GM12878 (cell line): ENCODE results near the gene TLK2. TPM values are rescaled to one million over a fixed set of nuclear protein-coding genes. Genes with fewer than 3 reads are reported as not detected.
"Not testable (repeated sequence)": the region's sequence is repeated elsewhere in the genome, so short reads cannot be mapped to it uniquely, and the experiment has no call there.

Experiments
- ATAC-seq: fragments of 200-7000 bp; cut with Tn5 transposase; 3 replicates; pipeline ENCODE4 v1.9.1; 2020; ENCODE audit warnings: mild to moderate bottlenecking, moderate library complexity
- BruUV-seq: library from RNA; stranded (reverse); fragments of 400-500 nt; replicated peaks from 2 replicates; lab custom pipeline; 2021; lab: Mats Ljungman, UMichigan
- CTCF ChIA-PET: fragments of 300-600 bp; sonication (Branson Sonifier 250); formaldehyde crosslinking; extraction: SDS; loops from one replicate; lab custom pipeline; 2021; ENCODE audit warnings: inconsistent platforms; lab: Yijun Ruan, JAX
- POLR2A ChIA-PET: fragments of 350-600 bp; formaldehyde crosslinking; extraction: SDS; loops from one replicate; lab custom pipeline; 2021; ENCODE audit warnings: inconsistent platforms; lab: Charles Lee
- RAD21 ChIA-PET: fragments of 300-600 bp; sonication (Branson Sonifier 250); formaldehyde crosslinking; loops from one replicate; lab custom pipeline; 2023; ENCODE audit warnings: antibody characterized with exemption; ENCODE audit not compliant: unreplicated experiment; lab: Charles Lee
- SMC1A ChIA-PET: fragments of 300-600 bp; sonication (Branson Sonifier 250); formaldehyde crosslinking; loops from one replicate; lab custom pipeline; 2023; ENCODE audit not compliant: unreplicated experiment, uncharacterized antibody; lab: Charles Lee
- DNase-seq: peaks from one replicate; pipeline ENCODE4 v3.0.0-alpha.2; 2011; ENCODE audit warnings: low read depth, low spot score
- FAIRE-seq: peaks from 3 replicates; lab custom pipeline; 2011; peaks lifted over from hg19 to GRCh38; lab: Jason Lieb, UNC
- H2AFZ ChIP-seq: 2 replicates; pipeline ENCODE4 v1.6.0; 2011; ENCODE audit warnings: low read depth, low read length, control low read depth; ENCODE audit not compliant: control insufficient read depth
- H3K27ac ChIP-seq: 2 replicates; pipeline ENCODE4 v1.5.1; 2011; ENCODE audit warnings: control low read depth; ENCODE audit not compliant: control insufficient read depth, insufficient read depth
- H3K27me3 ChIP-seq, 2 experiments: replicated peaks in 1 of 2; 2 replicates each; pipeline versions ENCODE4 v1.6.0 to v1.6.1; 2011; ENCODE audit warnings: low read length in 1 of 2; ENCODE audit not compliant: control insufficient read depth in 2 of 2, insufficient read depth in 2 of 2
- H3K36me3 ChIP-seq, 2 experiments: 2 replicates each; pipeline ENCODE4 v1.5.1; 2011; ENCODE audit warnings: low read length in 1 of 2; ENCODE audit not compliant: control insufficient read depth in 2 of 2, insufficient read depth in 2 of 2
- H3K4me1 ChIP-seq: 2 replicates; pipeline ENCODE4 v1.6.1; 2011; ENCODE audit warnings: mild to moderate bottlenecking, low read length, moderate library complexity, mixed read lengths; ENCODE audit not compliant: control insufficient read depth, insufficient read depth
- H3K4me2 ChIP-seq: 2 replicates; pipeline ENCODE4 v1.6.0; 2011; ENCODE audit warnings: control low read depth; ENCODE audit not compliant: control insufficient read depth, insufficient read depth
- H3K4me3 ChIP-seq: fragments of 200-600 bp; sonication (generic); 2 replicates; pipeline ENCODE4 v1.5.1; 2016
- H3K79me2 ChIP-seq: 2 replicates; pipeline ENCODE4 v1.6.0; 2011; ENCODE audit warnings: low read length; ENCODE audit not compliant: control insufficient read depth, insufficient read depth
- H3K9ac ChIP-seq: 2 replicates; pipeline ENCODE4 v1.8.0; 2011; ENCODE audit warnings: low read length, control low read depth, mixed read lengths; ENCODE audit not compliant: control insufficient read depth, insufficient read depth
- H3K9me3 ChIP-seq: replicated peaks from 3 replicates; pipeline ENCODE4 v1.5.1; 2011; ENCODE audit warnings: mild to moderate bottlenecking, low read length; ENCODE audit not compliant: control insufficient read depth, insufficient read depth
- H4K20me1 ChIP-seq: 2 replicates; pipeline ENCODE4 v1.6.0; 2011; ENCODE audit not compliant: control insufficient read depth, insufficient read depth
- BCL3 ChIP-seq: IDR thresholded peaks from 2 replicates; pipeline ENCODE4 v1.6.1; 2011; ENCODE audit warnings: borderline replicate concordance, low read depth, mild to moderate bottlenecking, moderate library complexity, low read length; ENCODE audit not compliant: insufficient read depth, poor library complexity, severe bottlenecking
- CHD2 ChIP-seq: IDR thresholded peaks from 2 replicates; pipeline ENCODE4 v1.6.1; 2011; ENCODE audit warnings: low read depth, low read length, improper control_type of control experiment, borderline replicate concordance
- E2F4 ChIP-seq: IDR thresholded peaks from 2 replicates; pipeline ENCODE4 v1.6.1; 2012; ENCODE audit warnings: low read depth, low read length, improper control_type of control experiment
- HDAC6 ChIP-seq: fragments of 200-600 bp; sonication (generic); IDR thresholded peaks from one replicate; pipeline ENCODE4 v1.8.0; 2017; ENCODE audit warnings: antibody characterized with exemption; ENCODE audit not compliant: unreplicated experiment
- KLF5 ChIP-seq: fragments of 450-650 bp; IDR thresholded peaks from 2 replicates; pipeline ENCODE4 v1.6.1; 2014; ENCODE audit warnings: mild to moderate bottlenecking; ENCODE audit not compliant: partially characterized antibody
- NR2C2 ChIP-seq: IDR thresholded peaks from 2 replicates; pipeline ENCODE4 v1.6.1; 2011; ENCODE audit warnings: borderline replicate concordance, low read depth; ENCODE audit not compliant: control insufficient read depth, insufficient read length
- RBBP5 ChIP-seq: fragments of 200-600 bp; sonication (generic); conservative IDR thresholded peaks from 2 replicates; pipeline ENCODE4 v1.6.1; 2016
- RFX5 ChIP-seq: IDR thresholded peaks from 2 replicates; pipeline ENCODE4 v1.6.1; 2011; ENCODE audit warnings: low read depth, low read length, improper control_type of control experiment
- WRNIP1 ChIP-seq: IDR thresholded peaks from 2 replicates; pipeline ENCODE4 v1.6.1; 2011; ENCODE audit warnings: low read depth, low read length, improper control_type of control experiment, borderline replicate concordance
- ZBTB11 ChIP-seq: fragments of 450-650 bp; formaldehyde crosslinking; IDR thresholded peaks from 2 replicates; pipeline ENCODE4 v1.5.0; 2022; ENCODE audit warnings: mild to moderate bottlenecking, missing genetic modification characterization
- ZNF384 ChIP-seq: IDR thresholded peaks from 2 replicates; pipeline ENCODE4 v1.6.1; 2012; ENCODE audit warnings: low read depth, mild to moderate bottlenecking, low read length, improper control_type of control experiment, borderline replicate concordance
- WGBS: methylation state at CpG from one replicate; pipeline ENCODE4 v1.1.6; 2016; ENCODE audit warnings: low lambda C conversion rate; ENCODE audit not compliant: insufficient replicate concordance, insufficient coverage; ENCODE audit errors: missing lambda C conversion rate; 5-methylcytosine and 5-hydroxymethylcytosine counted together
- in situ Hi-C: fragments of 300-500 bp; cut with MboI; formaldehyde crosslinking; loops from 9 replicates; pipeline ENCODE4 v1.14.3; 2018; ENCODE audit warnings: mixed read lengths
- intact Hi-C: fragments of 100-400 bp; cut with micrococcal nuclease; formaldehyde crosslinking; loops from one replicate; pipeline ENCODE4 v1.14.2; 2022; ENCODE audit not compliant: unreplicated experiment
- polyA plus RNA-seq, 11 experiments: library from polyadenylated mRNA; depleted of rRNA in 4 of 11; unstranded in 6 of 11; stranded (reverse) in 5 of 11; fragments of >200 nt; fragmentation: Nextera tagmentation in 4 of 11; fragmentation: Illumina TruSeq in 1 of 11; extraction: Ambion mirVana in 4 of 11; extraction: Trizol in 1 of 11; gene quantifications; 1 replicate in 1 of 11; 2 replicates in 10 of 11; pipeline versions ENCODE4 v1.2.1 to v1.2.3, GENCODE V29; 2011 to 2016; ENCODE audit warnings: inconsistent platforms in 2 of 11, missing spikeins in 2 of 11, low read depth in 1 of 11
- total RNA-seq, 4 experiments: library from RNA; depleted of rRNA in 3 of 4; stranded (reverse); fragments of >200 nt in 3 of 4; fragmentation: Illumina TruSeq in 1 of 4; extraction: Trizol in 1 of 4; gene quantifications; 2 replicates each; pipeline versions ENCODE4 v1.2.1 to v1.2.3, GENCODE V29; 2013 to 2021

The TLK2 gene
- total and polyA plus RNA-seq, 10 of the 15 experiments (the other 5 are each of a cell fraction or from before 2014, with no cell fraction given) = 12.1 to 51.2 (median 27.5) TPM

GRCh38 chr17:62603783-62604182 lies 125.2 kb downstream of the TLK2 start:
- RAD21 ChIA-PET, H4K20me1 ChIP-seq, H3K27ac ChIP-seq, FAIRE-seq, H3K27me3 ChIP-seq, H3K4me3 ChIP-seq, intact Hi-C loops, H3K9me3 ChIP-seq, H3K79me2 ChIP-seq, DNase-seq, H2AFZ ChIP-seq, in situ Hi-C loops, H3K4me1 ChIP-seq, ATAC-seq, H3K4me2 ChIP-seq, BruUV-seq, H3K9ac ChIP-seq: not testable (repeated sequence)
- SMC1A ChIA-PET = interaction anchor here (1.4 kb wide), 1 partner anchor 17 kb away, joined by 3 read pairs; no protein-coding TSS in a partner anchor
- peaks cover 8 to 16% of the 10 kb centered on the region in 2 experiments for H3K36me3 ChIP-seq
- over 99% methylated on average over 6 of the region's 6 CpGs for WGBS
- POLR2A ChIA-PET = interaction anchor here (1.5 kb wide), 1 partner anchor 10 kb away, joined by 5 read pairs; no protein-coding TSS in a partner anchor
- CTCF ChIA-PET = interaction anchor here (0.6 kb wide), 1 partner anchor 494 kb away, joined by 3 read pairs; no protein-coding TSS in a partner anchor

- Histone ChIP-seq H3K27me3 (no peaks in the 10 kb centered on the region), H3K27ac (no peak overlapping the region), H3K79me2 (no peaks in the 10 kb centered on the region), H4K20me1 (no peaks in the 10 kb centered on the region), H2AFZ (no peak overlapping the region), H3K4me1 (no peaks in the 10 kb centered on the region), H3K4me3 (no peak overlapping the region), H3K4me2 (no peak overlapping the region), H3K36me3 (peaks cover 8 to 11% of the 10 kb centered on the region in 2 experiments), H3K9ac (no peak overlapping the region), H3K9me3 (no peaks in the 10 kb centered on the region)
- intact Hi-C loops = no loop called here
- ChIA-PET SMC1A (no interaction called here), RAD21 (no interaction called here), POLR2A (no interaction called here), CTCF (no interaction called here)
- in situ Hi-C loops = no loop called here
- DNase-seq = no peak
- no TSS peak for BruUV-seq
- FAIRE-seq = no peak
- WGBS = 98% methylated on average over 3 of the region's 7 CpGs
- ATAC-seq = no peak
- TF ChIP-seq ZNF384 (no peak), E2F4 (no peak), RFX5 (no peak), HDAC6 (no peak), WRNIP1 (no peak), RBBP5 (no peak), BCL3 (no peak), CHD2 (no peak), NR2C2 (no peak), KLF5 (no peak), ZBTB11 (CRISPR knock-in tag) (no peak)
Observed at GRCh38 chr17:62605588-62605987, 127.0 kb downstream of the TLK2 start.
